ENCODE measurements around the gene MRPL34.
"Not testable (repeated sequence)": the region's sequence is repeated elsewhere in the genome, so short reads cannot be mapped to it uniquely, and the experiment has no call there.

Gene MRPL34

GRCh38 chr19:17305517-17306284 lies at the start of gene MRPL34:
MRPL34 (plus strand) TSS chr19:17305872; CDS start chr19:17305893, 21 bp downstream.
- peak; percentile 95 for FAIRE-seq

- FAIRE-seq: no peak
These were observed 49.5 kb upstream of the MRPL34 start for GRCh38 chr19:17256130-17256529.

GRCh38 chr19:17259118-17259780 lies 46.4 kb upstream of the MRPL34 start:
- no peak for FAIRE-seq

GRCh38 chr19:17259934-17260333 lies 45.7 kb upstream of the MRPL34 start:
- FAIRE-seq: no peak

- FAIRE-seq: no peak
These were observed 44.8 kb upstream of the MRPL34 start for GRCh38 chr19:17260842-17261325.

- FAIRE-seq: no peak
These were observed 43.1 kb upstream of the MRPL34 start for GRCh38 chr19:17262557-17262956.

- no peak for FAIRE-seq
These were observed 41.7 kb upstream of the MRPL34 start for GRCh38 chr19:17263712-17264640.

- no peak for FAIRE-seq
These were observed 41.1 kb upstream of the MRPL34 start, which contains the start of gene USHBP1 for GRCh38 chr19:17264641-17264979. USHBP1 (minus strand) TSS chr19:17264745; CDS start chr19:17264299, 446 bp downstream.

- no peak for FAIRE-seq
These were observed 39.6 kb upstream of the MRPL34 start for GRCh38 chr19:17266026-17266425.

- FAIRE-seq: no peak
These were observed 39.1 kb upstream of the MRPL34 start for GRCh38 chr19:17266589-17266974.

- peak; percentile 100 for FAIRE-seq
These were observed 38.5 kb upstream of the MRPL34 start, which contains the start of gene BABAM1 for GRCh38 chr19:17266975-17267788. BABAM1 (plus strand) TSS chr19:17267443; CDS start chr19:17268807, 1,364 bp downstream.

GRCh38 chr19:17268754-17269153 lies 36.9 kb upstream of the MRPL34 start:
- FAIRE-seq: no peak

- FAIRE-seq: not testable (repeated sequence)
These were observed 30.8 kb upstream of the MRPL34 start for GRCh38 chr19:17274892-17275291.

GRCh38 chr19:17275441-17276175 lies 30.1 kb upstream of the MRPL34 start:
- FAIRE-seq: no peak

- FAIRE-seq: no peak
These were observed 26.2 kb upstream of the MRPL34 start for GRCh38 chr19:17279436-17279835.

GRCh38 chr19:17281391-17282304 lies 24.0 kb upstream of the MRPL34 start, which contains the start of gene ANKLE1:
ANKLE1 (plus strand) TSS chr19:17281901; CDS start chr19:17281921, 20 bp downstream.
- no peak for FAIRE-seq

- FAIRE-seq: no peak
These were observed 23.1 kb upstream of the MRPL34 start for GRCh38 chr19:17282488-17283125.

- no peak for FAIRE-seq
These were observed 22.1 kb upstream of the MRPL34 start for GRCh38 chr19:17283504-17283996.

GRCh38 chr19:17285415-17286135 lies 20.1 kb upstream of the MRPL34 start:
- no peak for FAIRE-seq
